K562 (cell line): ENCODE data around the gene FIBP. TPM values are rescaled to one million over a fixed set of nuclear protein-coding genes. Genes with fewer than 3 reads are reported as not detected.

Experiments
- AFF4 ChIP-seq: sonication (generic); formaldehyde crosslinking; IDR thresholded peaks from 2 replicates; pipeline ENCODE4 v1.8.0; 2023; ENCODE audit warnings: mild to moderate bottlenecking, missing genetic modification reagents
- CLOCK ChIP-seq: fragments of 250-450 bp; sonication (Bioruptor Pico); IDR thresholded peaks from 2 replicates; pipeline ENCODE4 v1.4.0; 2020; ENCODE audit warnings: mild to moderate bottlenecking, moderate library complexity, borderline replicate concordance
- CTCFL ChIP-seq: IDR thresholded peaks from 2 replicates; pipeline ENCODE4 v1.6.1; 2011; ENCODE audit warnings: borderline replicate concordance, low read depth, mild to moderate bottlenecking, moderate library complexity, low read length; ENCODE audit not compliant: insufficient read depth, poor library complexity, severe bottlenecking
- E2F6 ChIP-seq, 2 experiments: IDR thresholded peaks; 2 replicates each; pipeline ENCODE4 v1.6.1; 2011; ENCODE audit warnings: borderline replicate concordance in 1 of 2, control low read depth in 1 of 2, low read depth in 1 of 2, low read length in 1 of 2, mild to moderate bottlenecking in 1 of 2, mixed read lengths in 1 of 2, moderate library complexity in 1 of 2; ENCODE audit not compliant: insufficient read depth in 1 of 2, insufficient read length in 1 of 2, poor library complexity in 1 of 2, severe bottlenecking in 1 of 2; ENCODE audit errors: extremely low read depth in 1 of 2
- ELF1 ChIP-seq: fragments of 200-800 bp; sonication (Bioruptor generic); IDR thresholded peaks from 2 replicates; pipeline ENCODE4 v1.6.1; 2016; ENCODE audit warnings: missing genetic modification characterization, missing compliant biosample characterization
- FOXA1 ChIP-seq: fragments of 450-650 bp; IDR thresholded peaks from 2 replicates; pipeline ENCODE4 v1.6.1; 2016; ENCODE audit warnings: mild to moderate bottlenecking, borderline replicate concordance
- GTF2A2 ChIP-seq: IDR thresholded peaks from 2 replicates; pipeline ENCODE4 v1.6.1; 2016; ENCODE audit warnings: mild to moderate bottlenecking, missing genetic modification characterization, missing compliant biosample characterization
- HOXB6 ChIP-seq: fragments of 250-450 bp; sonication (Bioruptor Pico); IDR thresholded peaks from 2 replicates; pipeline ENCODE4 v1.5.1; 2022; ENCODE audit warnings: mild to moderate bottlenecking, borderline replicate concordance
- ILF3 ChIP-seq: fragments of 450-650 bp; IDR thresholded peaks from 2 replicates; pipeline ENCODE4 v1.6.1; 2018; ENCODE audit warnings: antibody characterized with exemption, mild to moderate bottlenecking, moderate library complexity, borderline replicate concordance
- MECOM ChIP-seq: fragments of 250-450 bp; sonication (Bioruptor Pico); IDR thresholded peaks from 2 replicates; pipeline ENCODE4 v1.8.0; 2022; ENCODE audit warnings: inconsistent platforms
- NFE2 ChIP-seq: IDR thresholded peaks from 2 replicates; pipeline ENCODE4 v1.6.1; 2014; ENCODE audit warnings: antibody characterized with exemption, low read depth
- STAT6 ChIP-seq: sonication (generic); formaldehyde crosslinking; IDR thresholded peaks from 2 replicates; pipeline ENCODE4 v1.8.1; 2023; ENCODE audit warnings: mild to moderate bottlenecking, missing genetic modification reagents
- polyA plus RNA-seq, 8 experiments: library from polyadenylated mRNA; depleted of rRNA in 4 of 8; stranded (reverse) in 5 of 8; unstranded in 3 of 8; fragments of >200 nt; fragmentation: Nextera tagmentation in 2 of 8; fragmentation: Illumina TruSeq in 1 of 8; extraction: Ambion mirVana in 2 of 8; extraction: Trizol in 1 of 8; gene quantifications; 2 replicates each; pipeline versions ENCODE4 v1.2.1 to v1.2.3, GENCODE V29; 2011 to 2014; ENCODE audit warnings: inconsistent platforms in 1 of 8, missing spikeins in 1 of 8
- total RNA-seq, 7 experiments: library from RNA; depleted of rRNA in 6 of 7; stranded (reverse); fragments of >200 nt in 6 of 7; fragmentation: Illumina TruSeq in 2 of 7; extraction: Trizol in 2 of 7; gene quantifications; 2 replicates each; pipeline versions ENCODE4 v1.2.1 to v1.2.3, GENCODE V29; 2011 to 2021; ENCODE audit warnings: low replicate concordance in 1 of 7

Gene FIBP
- total and polyA plus RNA-seq, 9 of the 15 experiments (the other 6 are each of a cell fraction or from before 2014, with no cell fraction given) = 41.2 to 79.2 (median 48.6) TPM

- no peak for TF ChIP-seq CTCFL
- TF ChIP-seq E2F6 (IDR thresholded peaks at IDR 0.05; ENCODE audit: borderline replicate concordance in 1 of 2, extremely low read depth in 1 of 2, insufficient read depth in 1 of 2, insufficient read length in 1 of 2, low read depth in 1 of 2, low read length in 1 of 2, poor library complexity in 1 of 2, severe bottlenecking in 1 of 2) = no peak
- TF ChIP-seq ILF3 = no peak
- TF ChIP-seq NFE2 = 0 out of 2 replicates have a peak, but pooled peaks have one; percentile 5
- TF ChIP-seq AFF4 (CRISPR knock-in tag) = no peak
- TF ChIP-seq HOXB6 (CRISPR knock-in tag) = no peak
- no peak for TF ChIP-seq FOXA1
- TF ChIP-seq MECOM (CRISPR knock-in tag) = no peak
- TF ChIP-seq GTF2A2 (tag) = no peak
- TF ChIP-seq ELF1 (tag) = no peak
- TF ChIP-seq STAT6 (CRISPR knock-in tag) = no peak
- TF ChIP-seq CLOCK = no peak
These were observed 14.8 kb upstream of the FIBP start (continued) for GRCh38 chr11:65903068-65903481.
